Stimulated activated CD8-positive, alpha-beta memory T cell treated with anti-CD3 and anti-CD28 coated beads, Interleukin-7, amount 100 ng/mL, for 48 hours (primary cell): ENCODE measurements around the gene MLST8.

Experiments used
- DNase-seq, 2 donors: peaks; one replicate each; pipeline ENCODE4 v3.0.0-alpha.2; 2020; ENCODE audit warnings: low read depth in 1 of 2; ENCODE audit errors: extremely low read depth in 1 of 2

The MLST8 gene

GRCh38 chr16:2173366-2173765 is 31.9 kb upstream of the MLST8 start:
- no peak for DNase-seq

GRCh38 chr16:2173916-2174315 is 31.3 kb upstream of the MLST8 start:
- DNase-seq, result no peak

- no peak for DNase-seq
These were observed 30.7 kb upstream of the MLST8 start for GRCh38 chr16:2174396-2175131.

- DNase-seq, result no peak
These were observed 29.8 kb upstream of the MLST8 start for GRCh38 chr16:2175454-2175853.

- no peak for DNase-seq
These were observed 29.2 kb upstream of the MLST8 start for GRCh38 chr16:2176047-2176446.

DNA sequence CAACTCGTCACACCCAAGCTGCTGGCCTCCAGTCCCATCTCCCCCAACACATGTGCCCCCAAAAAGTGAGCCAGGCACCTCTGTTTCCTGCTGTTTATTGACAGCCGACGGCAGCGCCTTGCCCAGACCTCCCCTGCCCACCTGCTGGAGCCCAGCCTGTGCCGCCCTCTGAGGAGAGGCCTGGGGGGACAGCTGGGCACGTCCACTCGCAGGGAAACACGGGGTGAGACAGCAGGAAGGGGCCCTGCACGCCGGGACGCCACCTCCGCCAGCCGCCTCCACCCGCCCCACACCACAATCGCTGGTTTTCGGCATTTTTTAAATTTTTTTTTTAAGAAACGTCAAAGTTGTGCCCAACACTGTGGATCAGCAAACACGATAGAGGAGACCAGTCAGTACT is 28.2 kb upstream of the MLST8 start:
- no peak for DNase-seq

DNA sequence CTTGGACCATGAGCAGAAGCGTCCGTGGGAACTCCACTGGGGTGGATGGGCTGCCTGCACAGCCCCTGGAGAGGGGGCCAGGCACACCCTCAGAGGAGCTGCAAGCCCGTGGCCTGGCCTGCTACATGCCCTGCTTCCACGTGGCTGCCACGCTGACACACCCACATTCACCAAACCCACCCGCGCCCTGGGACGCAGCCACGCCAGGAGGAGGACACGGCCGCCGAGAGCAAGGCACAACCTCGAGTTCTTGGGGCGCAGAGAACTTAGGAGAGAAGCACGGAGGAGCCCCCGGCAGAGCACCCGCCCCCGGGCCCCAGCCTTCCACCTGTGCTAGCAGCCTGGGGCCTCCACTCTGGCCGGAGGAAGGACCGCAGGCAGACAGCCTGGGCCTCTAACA is 27.7 kb upstream of the MLST8 start:
- DNase-seq, result no peak

DNA sequence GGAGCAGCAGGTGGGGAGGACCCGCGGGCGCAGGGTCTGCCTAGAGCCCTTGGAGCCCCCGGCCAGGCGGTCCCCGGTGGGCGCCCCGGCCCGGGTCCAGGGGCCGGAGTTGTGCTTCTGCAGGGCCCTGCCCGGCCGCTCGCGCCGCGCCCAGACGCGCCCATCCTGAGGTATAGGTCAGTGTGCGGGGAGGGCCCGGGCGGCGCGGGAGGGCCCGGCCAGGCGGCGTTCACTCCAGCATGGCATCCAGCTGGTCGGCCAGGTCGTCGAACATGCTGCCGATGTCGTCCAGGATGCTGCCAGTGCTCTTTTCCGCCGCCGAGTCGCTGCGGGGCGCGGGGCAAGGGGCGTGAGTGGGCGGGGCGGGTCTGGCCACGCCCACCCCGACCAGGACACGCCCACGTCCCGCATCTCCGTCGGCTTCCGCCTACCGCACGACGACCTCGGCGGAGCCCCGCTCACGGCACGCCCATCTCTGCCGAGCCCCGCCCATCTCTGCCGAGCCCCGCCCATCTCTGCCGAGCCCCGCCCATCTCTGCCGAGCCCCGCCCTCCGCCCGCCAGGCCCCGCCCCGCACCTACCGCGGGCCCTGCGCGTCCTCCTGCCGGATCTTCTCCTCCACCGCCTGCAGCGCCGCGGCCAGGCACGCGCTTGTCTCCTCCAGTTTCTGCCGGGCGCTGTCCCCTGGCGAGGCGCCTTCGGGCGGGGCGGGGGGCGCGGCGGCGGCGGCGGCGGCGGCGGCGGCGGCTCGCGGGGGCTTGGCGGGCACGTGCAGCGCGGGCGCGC is 26.7 kb upstream of the MLST8 start:
- DNase-seq, result peak in 1 of 2 donors; percentile 17

GRCh38 chr16:2179107-2179501 is 26.1 kb upstream of the MLST8 start:
- DNase-seq, result no peak

GRCh38 chr16:2179576-2179975 is 25.7 kb upstream of the MLST8 start:
- no peak for DNase-seq

DNA sequence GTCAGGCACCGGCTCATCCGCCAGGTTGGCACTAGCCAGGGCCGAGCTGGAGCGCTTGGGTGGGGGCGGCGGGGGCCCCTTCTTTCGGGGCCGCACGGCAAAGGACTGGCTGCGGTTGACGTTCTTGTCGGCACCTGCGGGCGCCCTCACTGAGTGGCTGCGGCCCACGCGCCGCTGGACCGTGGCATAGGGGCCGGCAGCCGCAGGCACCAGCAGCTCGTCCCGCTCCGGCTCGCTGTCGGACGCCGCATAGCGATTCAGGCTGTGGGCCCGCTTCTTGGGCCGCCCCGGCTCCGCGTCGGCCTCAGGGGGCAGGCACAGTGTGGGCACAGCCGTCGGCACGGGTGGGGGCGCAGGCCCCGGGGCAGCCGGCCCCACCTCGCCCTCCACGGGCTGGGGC is 24.8 kb upstream of the MLST8 start:
- no peak for DNase-seq

DNA sequence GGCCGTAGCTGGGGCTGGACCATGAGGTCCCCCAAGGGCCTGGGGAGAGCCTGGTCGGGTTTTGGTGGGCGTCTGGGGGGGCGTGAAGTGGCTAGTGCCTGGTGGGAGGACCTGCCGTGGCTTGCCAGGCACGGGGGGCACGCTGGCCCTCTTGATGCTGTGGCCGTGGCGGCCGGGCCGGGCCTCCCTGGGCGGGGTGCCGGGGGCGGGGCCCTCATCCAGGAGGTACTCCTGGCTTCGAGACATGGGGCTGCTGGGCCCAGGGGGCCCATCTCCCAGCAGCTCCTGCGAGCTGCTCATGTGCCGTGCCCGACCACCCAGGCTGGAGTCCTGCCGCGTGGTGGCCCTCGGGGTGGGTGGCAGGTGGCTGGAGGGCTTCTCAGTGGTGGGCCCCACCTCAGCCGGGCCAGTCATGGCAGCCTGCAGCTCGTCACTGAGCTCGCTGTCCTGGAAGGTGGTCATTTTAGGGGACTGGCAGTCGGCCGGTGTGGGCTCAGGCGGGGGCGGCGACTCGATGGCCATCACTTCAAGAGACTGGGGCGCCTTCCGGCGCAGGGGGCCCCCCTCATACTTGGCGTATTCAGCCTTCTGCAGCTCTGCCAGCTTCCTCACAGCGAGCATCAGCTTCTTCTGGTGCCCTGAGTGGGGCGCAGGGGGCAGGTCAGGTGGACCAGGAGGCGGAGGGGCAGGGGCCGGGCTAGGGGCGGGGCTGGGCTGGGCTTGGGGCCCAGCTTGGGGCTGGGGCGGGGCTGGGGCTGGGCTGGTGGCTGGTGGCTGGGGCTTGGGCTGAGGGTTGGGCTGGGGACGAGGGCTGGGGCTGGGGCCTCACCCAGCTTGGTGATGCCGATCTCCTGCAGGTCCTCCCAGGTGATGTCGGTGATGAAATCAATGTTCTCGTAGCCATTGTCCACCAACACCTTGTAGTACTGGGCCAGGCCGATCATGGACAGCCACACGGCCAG is 24.0 kb upstream of the MLST8 start:
- DNase-seq, result no peak

GRCh38 chr16:2181952-2182351 is 23.3 kb upstream of the MLST8 start:
- DNase-seq, result no peak

DNA sequence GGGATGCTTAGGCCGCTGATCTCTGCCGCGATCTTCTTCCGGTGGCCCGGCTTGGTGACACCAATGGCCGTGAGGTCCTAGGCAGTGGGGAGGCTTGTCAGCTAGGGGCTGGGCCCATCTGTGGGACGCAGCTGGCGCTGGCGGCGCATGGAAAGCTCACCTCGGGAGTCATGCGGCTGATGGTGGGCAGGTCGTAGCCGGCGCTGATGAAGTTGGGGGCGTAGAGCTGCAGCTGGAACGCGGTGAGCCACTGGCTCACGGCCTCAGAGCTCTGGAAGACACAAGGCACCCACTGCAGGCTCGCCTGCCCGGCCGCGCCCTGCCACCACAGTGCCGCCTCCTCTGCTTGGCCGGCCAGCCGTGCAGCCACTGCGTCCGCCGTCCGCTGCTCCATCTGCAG is 21.6 kb upstream of the MLST8 start:
- no peak for DNase-seq

- DNase-seq, result no peak
These were observed 20.9 kb upstream of the MLST8 start for GRCh38 chr16:2184346-2184745.

GRCh38 chr16:2184962-2185361 is 20.3 kb upstream of the MLST8 start:
- no peak for DNase-seq

DNA sequence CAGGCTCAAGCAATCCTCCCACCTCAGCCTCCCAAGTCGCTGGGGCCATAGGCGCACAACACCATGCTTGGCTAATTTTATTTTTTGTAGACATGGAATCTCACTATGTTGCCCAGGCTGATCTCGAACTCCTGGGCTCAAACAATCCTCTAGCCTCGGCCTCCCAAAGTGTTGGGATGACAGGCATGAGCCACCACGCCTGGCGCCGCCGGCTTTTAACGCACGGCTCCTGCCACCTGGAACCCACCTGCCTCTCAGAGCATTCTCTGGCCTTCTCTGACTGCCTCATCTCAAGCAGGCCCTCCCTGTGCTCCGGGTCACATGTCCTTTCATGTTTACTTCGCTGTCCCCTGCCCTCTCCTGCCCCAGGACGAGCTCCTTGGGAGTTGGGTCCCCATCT is 19.2 kb upstream of the MLST8 start:
- no peak for DNase-seq

GRCh38 chr16:2186505-2186904 is 18.7 kb upstream of the MLST8 start:
- DNase-seq, result no peak

DNA sequence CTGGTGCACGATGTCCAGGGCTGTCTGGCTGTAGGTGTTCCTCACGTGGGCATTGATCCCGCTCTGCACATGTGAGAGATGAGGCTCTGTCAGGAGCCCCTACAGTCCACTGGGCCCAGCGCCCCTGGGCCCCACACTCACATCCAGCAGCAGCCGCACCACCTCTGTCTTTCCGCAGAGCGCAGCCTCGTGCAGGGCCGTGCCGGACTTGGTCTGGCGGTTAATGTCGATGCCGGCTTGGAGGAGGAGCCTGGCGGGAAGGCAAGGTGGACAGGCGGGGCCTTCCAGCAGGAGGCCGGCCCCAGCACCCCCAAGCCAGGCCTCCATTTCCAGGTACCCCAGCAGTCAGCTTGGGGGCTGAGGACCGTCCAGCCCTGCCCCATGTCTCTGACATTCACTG is 18.0 kb upstream of the MLST8 start:
- no peak for DNase-seq

DNA sequence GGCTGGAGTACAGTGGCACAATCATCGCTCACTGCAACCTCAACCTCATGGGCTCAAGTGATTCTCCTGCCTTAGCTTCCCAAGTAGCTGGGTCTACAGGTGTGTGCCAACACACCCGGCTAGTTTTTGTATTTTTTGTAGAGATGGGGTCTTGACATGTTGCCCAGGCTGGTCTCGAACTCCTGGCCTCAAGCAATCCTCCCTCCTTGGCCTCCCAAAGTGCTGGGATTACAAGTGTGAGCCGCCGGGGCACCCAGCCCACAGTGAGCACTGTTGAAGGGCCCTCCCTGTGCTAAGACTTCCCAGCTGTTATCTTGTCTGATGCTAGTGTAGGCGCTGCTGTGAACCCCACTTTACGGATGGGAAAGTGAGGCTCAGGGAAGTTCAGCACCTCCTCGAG is 16.9 kb upstream of the MLST8 start:
- no peak for DNase-seq

- DNase-seq, result no peak
These were observed 15.9 kb upstream of the MLST8 start for GRCh38 chr16:2189252-2189893.
